Measurements from ENCODE around the gene MAP3K1.

DNA sequence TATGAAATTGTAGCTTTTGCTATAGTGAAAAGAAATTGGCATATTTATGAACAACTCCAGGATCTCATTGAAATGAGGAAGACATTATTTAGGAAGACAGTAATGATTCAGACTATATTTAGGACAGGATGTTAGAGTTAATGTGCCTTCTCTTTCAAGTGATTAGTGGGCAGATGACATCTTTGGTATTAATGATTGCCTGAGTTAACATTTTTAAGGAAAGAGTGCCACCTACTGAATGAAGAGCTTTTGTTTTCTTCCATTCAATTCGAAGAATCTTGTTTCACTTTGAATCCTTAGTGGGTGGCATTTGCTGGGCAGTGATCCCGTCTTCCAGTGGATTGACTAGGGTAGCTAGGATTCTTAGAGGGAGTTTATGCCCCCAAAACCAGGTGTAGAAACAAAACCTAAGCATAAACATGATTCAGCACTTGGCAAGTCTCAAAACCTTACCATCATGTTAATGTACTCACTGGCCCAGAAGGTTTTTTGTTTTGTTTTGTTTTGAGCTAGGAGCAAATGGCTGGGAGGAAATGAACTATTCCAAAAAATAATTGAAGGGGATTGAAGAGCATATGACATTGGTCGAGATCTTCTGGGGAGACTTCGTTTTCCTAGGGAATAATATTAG lies 23.2 kb downstream of the MAP3K1 start:
- no peak for TF ChIP-seq EZH2 (IDR thresholded peaks at IDR 0.05)
- no peak for TF ChIP-seq POLR2AphosphoS5 (IDR thresholded peaks at IDR 0.05; ENCODE audit: borderline replicate concordance, low read depth, low read length)
- no peak for TF ChIP-seq FOXP2 (optimal IDR thresholded peaks at IDR 0.05; ENCODE audit: control extremely low read depth, extremely low read length, insufficient read depth)
